Esophagus muscularis mucosa (tissue), 4 donors: ENCODE data around the gene GAS6. TPM values are rescaled to one million over a fixed set of nuclear protein-coding genes. Genes with fewer than 3 reads are reported as not detected.
"Not testable (repeated sequence)": the region's sequence is repeated elsewhere in the genome, so short reads cannot be mapped to it uniquely, and the experiment has no call there.

ENCODE experiments used
- DNase-seq: peaks from one replicate; pipeline ENCODE4 v3.0.0-alpha.2; 2017; ENCODE audit errors: extremely low spot score
- H3K27ac ChIP-seq, 4 donors: fragments of 200-600 bp; sonication (generic); replicated peaks in 1 of 4; 1 replicate in 3 of 4; 2 replicates in 1 of 4; pipeline ENCODE4 v1.5.1; 2016 to 2019; ENCODE audit warnings: mild to moderate bottlenecking in 1 of 4
- H3K27me3 ChIP-seq, 4 donors: fragments of 200-600 bp; sonication (generic); one replicate each; pipeline versions ENCODE4 v1.5.1 to v1.6.0; 2016 to 2019
- H3K36me3 ChIP-seq, 4 donors: fragments of 200-600 bp; sonication (generic); one replicate each; pipeline ENCODE4 v1.5.1; 2016 to 2019
- H3K4me1 ChIP-seq, 4 donors: fragments of 200-600 bp; sonication (generic); one replicate each; pipeline ENCODE4 v1.5.1; 2016 to 2019
- H3K4me3 ChIP-seq, 4 donors: fragments of 200-600 bp; sonication (generic); 1 replicate in 2 of 4; 2 replicates in 2 of 4; pipeline ENCODE4 v1.5.1; 2016 to 2019; ENCODE audit warnings: mild to moderate bottlenecking in 4 of 4, moderate library complexity in 1 of 4
- H3K9me3 ChIP-seq, 4 donors: fragments of 200-600 bp; sonication (generic); 1 replicate in 3 of 4; 2 replicates in 1 of 4; pipeline ENCODE4 v1.5.1; 2016 to 2019
- CTCF ChIP-seq, 3 experiments: fragments of 200-600 bp in 2 of 3; fragments of 450-650 bp in 1 of 3; sonication (generic) in 2 of 3; IDR thresholded peaks; one replicate each; pipeline ENCODE4 v1.5.1; 2017 to 2019; ENCODE audit warnings: antibody characterized with exemption in 3 of 3, mild to moderate bottlenecking in 2 of 3, moderate library complexity in 1 of 3
- EP300 ChIP-seq: sonication (generic); formaldehyde crosslinking; IDR thresholded peaks from one replicate; pipeline ENCODE4 v1.6.1; 2017; ENCODE audit warnings: antibody characterized with exemption
- POLR2A ChIP-seq: fragments of 450-650 bp; IDR thresholded peaks from one replicate; pipeline ENCODE4 v1.6.1; 2017; ENCODE audit warnings: antibody characterized with exemption, moderate library complexity, mild to moderate bottlenecking, low read depth
- POLR2AphosphoS5 ChIP-seq, 2 donors: sonication (generic); formaldehyde crosslinking; IDR thresholded peaks; one replicate each; pipeline ENCODE4 v1.6.1; 2017; ENCODE audit warnings: antibody characterized with exemption in 2 of 2
- WGBS: methylation state at CpG from one replicate; pipeline ENCODE4 v1.1.5; 2018; 5-methylcytosine and 5-hydroxymethylcytosine counted together
- intact Hi-C: fragments of 100-400 bp; cut with DNase I; formaldehyde crosslinking; loops from one replicate; pipeline ENCODE4 v1.15.1; 2023
- total RNA-seq, 4 donors: library from RNA; depleted of rRNA; stranded (reverse); fragments of >200 nt; gene quantifications; one replicate each; pipeline versions ENCODE4 v1.1.0 to v1.2.1, GENCODE V29; 2016

Gene GAS6
- total RNA-seq, 4 donors from 2014 or later, result 241 to 459 (median 346) TPM

DNA sequence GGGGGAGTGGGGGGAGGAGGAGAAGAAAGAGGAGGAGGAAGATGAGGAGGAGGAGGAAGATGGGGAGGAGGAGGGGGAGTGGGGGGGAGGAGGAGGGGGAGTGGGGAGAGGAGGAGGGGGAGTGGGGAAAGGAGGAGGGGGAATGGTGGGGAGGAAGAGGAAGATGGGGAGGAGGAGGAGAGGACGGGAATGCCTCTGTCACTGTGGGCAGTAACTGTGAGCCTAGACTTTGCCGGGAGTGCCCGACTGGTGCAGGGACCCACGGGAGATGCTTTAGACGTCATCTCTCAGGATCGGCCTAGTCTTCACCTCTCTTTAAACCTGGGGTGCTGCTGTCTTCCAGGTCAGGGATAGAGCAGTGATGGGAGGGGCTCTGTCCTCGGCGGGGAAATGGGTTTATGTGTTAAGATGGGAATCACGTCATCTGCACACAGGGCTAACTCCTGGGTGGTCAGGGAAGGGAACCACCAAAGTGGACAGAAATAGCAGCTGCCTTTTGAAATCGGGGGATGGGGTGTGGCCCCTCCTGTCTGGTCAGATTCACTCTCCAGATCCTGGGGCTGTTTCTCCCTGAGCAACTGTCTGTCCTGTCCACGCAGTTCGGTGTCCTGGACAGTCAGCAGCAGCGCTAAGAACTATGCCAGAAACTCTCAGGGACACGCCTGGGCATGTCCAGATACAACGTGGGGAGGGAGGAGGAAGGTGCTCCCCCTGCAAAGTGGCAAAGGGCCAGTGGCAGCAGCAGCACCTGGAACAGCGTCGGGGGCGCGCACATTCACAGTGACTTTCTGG lies 26.9 kb downstream of the GAS6 start:
- DNase-seq, result no peak
- H3K36me3 ChIP-seq, result peaks cover 23 to 55% (median 39%) of the 10 kb centered on the region in 4 donors
- no peaks in the 10 kb centered on the region for H3K27me3 ChIP-seq
- H3K9me3 ChIP-seq, result no peaks in the 10 kb centered on the region
- TF ChIP-seq CTCF (IDR thresholded peaks at IDR 0.05) (no peak), EP300 (peak; percentile 24), POLR2A (no peak), POLR2AphosphoS5 (IDR thresholded peaks at IDR 0.05) (peak; percentile 52 to 76)
- peak overlapping the region; percentile 12 to 27 (median 22) for H3K4me3 ChIP-seq
- intact Hi-C loops, result no loop called here
- H3K4me1 ChIP-seq, result peaks cover 46 to 81% (median 70%) of the 10 kb centered on the region in 4 donors
- 25% methylated on average over 18 of the region's 19 CpGs for whole genome bisulfite sequencing
- H3K27ac ChIP-seq, result peak overlapping the region; percentile 90 to 94 (median 92)

DNA sequence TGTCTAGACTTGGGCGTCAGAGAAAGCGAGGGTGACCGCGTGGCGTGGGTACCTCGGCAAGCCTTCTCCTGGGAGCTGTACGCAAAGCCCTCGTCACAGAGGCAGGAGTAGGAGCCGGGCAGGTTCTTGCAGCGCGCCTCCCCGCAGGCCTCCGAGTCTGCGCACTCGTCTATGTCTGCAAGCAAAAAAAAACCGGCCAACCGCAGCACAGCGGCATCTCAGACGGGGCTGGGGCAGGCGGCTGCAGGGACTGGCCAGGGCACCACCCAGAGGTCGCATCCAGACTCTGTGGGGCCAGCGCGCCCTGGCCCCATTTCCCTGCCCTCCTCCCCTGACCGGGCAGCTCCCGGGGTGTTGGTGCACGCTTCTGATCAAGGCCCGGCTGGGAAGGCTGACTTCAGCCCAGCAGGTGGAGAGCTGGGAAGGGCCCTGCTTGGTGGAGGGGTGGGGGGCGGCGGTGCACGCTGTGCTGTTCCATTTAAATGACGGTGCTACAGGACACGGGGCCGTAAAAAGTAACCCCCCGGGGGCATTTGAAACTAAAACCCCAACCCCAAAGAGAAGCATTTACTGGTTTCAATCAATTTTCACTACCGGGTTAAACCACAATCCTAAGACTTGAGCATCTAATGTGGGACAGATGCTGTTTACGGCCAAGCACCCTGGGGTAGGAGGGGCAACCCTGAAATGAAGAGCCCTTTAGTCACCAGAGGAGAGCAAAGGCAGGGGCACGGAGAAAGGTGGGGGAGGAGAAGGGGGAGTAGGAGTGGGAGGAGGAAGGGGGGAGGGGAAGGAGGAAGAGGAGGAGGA lies 28.2 kb downstream of the GAS6 start:
- peaks cover 23 to 61% (median 49%) of the 10 kb centered on the region in 4 donors for H3K36me3 ChIP-seq
- WGBS, result 77% methylated on average over 15 of the region's 37 CpGs

DNA sequence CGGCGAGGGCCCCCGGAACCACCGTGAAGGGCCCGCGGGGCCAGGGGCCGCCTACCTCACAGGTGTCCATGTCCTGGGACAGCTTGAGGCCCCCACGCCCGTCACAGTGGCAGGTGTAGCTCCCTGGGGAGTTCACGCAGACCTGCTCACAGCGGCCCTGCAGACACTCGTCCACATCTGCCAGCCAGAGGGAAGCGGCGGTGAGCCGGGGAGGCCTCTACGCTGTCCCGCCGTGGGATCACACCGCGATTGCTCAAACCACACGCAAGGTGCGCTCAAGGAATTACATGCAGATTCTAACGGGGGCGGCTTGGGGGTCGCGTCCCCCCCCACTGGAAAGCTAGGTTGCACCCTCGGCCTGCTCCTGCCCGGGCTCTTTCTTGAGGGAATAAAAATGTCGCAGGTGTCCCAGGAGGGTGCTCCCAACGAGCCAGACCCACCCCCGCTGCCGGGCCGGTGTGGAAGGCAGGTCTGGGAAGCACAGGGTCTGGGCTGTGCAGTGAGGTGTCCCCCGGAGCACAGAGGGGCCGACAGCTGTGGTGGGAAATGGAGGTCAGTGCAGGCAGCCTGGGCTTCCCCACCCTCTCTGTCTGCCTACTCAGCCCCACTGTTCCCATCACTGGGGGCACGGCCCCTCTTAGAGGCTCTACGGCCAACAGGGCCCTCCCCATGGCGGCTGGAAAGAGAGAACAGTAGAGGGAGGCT lies 29.2 kb downstream of the GAS6 start:
- Histone ChIP-seq H3K36me3 (peaks cover 23 to 59% (median 55%) of the 10 kb centered on the region in 4 donors), H3K27ac (peak overlapping the region; percentile 58 to 94 (median 64)), H3K4me1 (peaks cover 30 to 58% (median 48%) of the 10 kb centered on the region in 4 donors), H3K9me3 (no peaks in the 10 kb centered on the region), H3K27me3 (no peaks in the 10 kb centered on the region), H3K4me3 (no peak overlapping the region)
- no peak for DNase-seq
- intact Hi-C loops, result no loop called here
- 84% methylated on average over 10 of the region's 38 CpGs for WGBS
- TF ChIP-seq POLR2AphosphoS5 (IDR thresholded peaks at IDR 0.05) (no peak), POLR2A (no peak), CTCF (IDR thresholded peaks at IDR 0.05) (no peak), EP300 (no peak)

More for the DNA sequence above, 28.2 kb downstream of the GAS6 start:
- Histone ChIP-seq H3K4me3 (no peak overlapping the region), H3K27me3 (no peaks in the 10 kb centered on the region), H3K4me1 (peaks cover 40 to 68% (median 58%) of the 10 kb centered on the region in 4 donors), H3K27ac (peak overlapping the region; percentile 58 to 94 (median 64)), H3K9me3 (no peaks in the 10 kb centered on the region)
- DNase-seq, result no peak
- intact Hi-C loops, result no loop called here
- no peak for TF ChIP-seq POLR2A
- no peak for TF ChIP-seq POLR2AphosphoS5 (IDR thresholded peaks at IDR 0.05)
- TF ChIP-seq CTCF (IDR thresholded peaks at IDR 0.05), result no peak
- TF ChIP-seq EP300, result no peak

DNA sequence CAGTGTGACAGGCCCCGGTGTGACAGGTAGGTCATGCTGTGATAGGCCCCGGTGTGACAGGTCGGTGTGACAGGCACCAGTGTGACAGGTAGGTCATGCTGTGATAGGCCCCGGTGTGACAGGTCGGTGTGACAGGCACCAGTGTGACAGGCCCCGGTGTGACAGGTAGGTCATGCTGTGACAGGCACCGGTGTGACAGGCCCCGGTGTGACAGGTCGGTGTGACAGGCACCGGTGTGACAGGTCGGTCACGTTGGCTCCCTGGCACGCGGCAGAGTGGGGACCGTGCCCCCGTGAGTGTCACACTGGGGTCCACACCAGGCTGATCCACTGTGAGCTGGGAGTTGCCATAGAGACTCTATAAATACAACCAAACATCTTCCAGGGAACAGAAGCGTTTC lies 29.9 kb downstream of the GAS6 start:
- H3K9me3 ChIP-seq, intact Hi-C loops, DNase-seq, H3K4me3 ChIP-seq, H3K27me3 ChIP-seq: not testable (repeated sequence)
- Histone ChIP-seq H3K4me1 (peaks cover 24 to 51% (median 42%) of the 10 kb centered on the region in 4 donors), H3K27ac (peak overlapping the region; percentile 58 to 94 (median 62)), H3K36me3 (peaks cover 23 to 60% (median 57%) of the 10 kb centered on the region in 4 donors)
- 70% methylated on average over 15 of the region's 17 CpGs for WGBS
